ENCODE results near the gene PNMA8B.

DNA sequence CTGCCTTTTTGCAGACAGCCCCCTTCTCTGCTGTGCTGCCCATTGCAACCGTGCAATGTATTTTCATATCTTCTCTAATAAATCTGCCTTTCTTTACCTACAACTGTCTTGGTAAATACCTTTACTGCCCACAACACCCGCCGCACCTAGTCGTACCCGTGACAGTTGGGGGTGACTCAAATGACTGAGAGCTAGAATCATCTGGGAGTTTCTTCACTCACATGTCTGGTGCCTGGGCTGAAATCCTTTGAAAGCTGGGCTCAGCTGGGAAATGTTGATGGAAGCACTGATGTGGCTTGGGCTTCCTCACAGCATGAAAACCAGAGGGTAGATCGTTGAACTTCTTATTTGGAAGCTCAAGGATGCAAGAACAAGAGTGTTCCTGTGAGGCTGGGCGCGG, 21.5 kb downstream of the PNMA8B start:
- TF ChIP-seq POLR2A (IDR thresholded peaks at IDR 0.05; ENCODE audit: low read depth) (no peak), CTCF (IDR thresholded peaks at IDR 0.05) (no peak), EP300 (IDR thresholded peaks at IDR 0.05) (no peak)

All from esophagus muscularis mucosa (tissue), 4 donors.